ENCODE measurements around the gene UBQLN1. TPM values are rescaled to one million over a fixed set of nuclear protein-coding genes. Genes with fewer than 3 reads are reported as not detected.
"Not testable (repeated sequence)": the region's sequence is repeated elsewhere in the genome, so short reads cannot be mapped to it uniquely, and the experiment has no call there.

Gene UBQLN1
- total RNA-seq, 1 experiment from 2014 or later = 126 TPM

GRCh38 chr9:83633255-83633654 lies 74.5 kb downstream of the UBQLN1 start:
- DNase-seq = no peak

GRCh38 chr9:83630938-83631457 lies 76.8 kb downstream of the UBQLN1 start:
- Histone ChIP-seq H3K4me3 (ENCODE audit: insufficient read depth, low read depth, low read length) (no peak overlapping the region), H3K36me3 (replicated peaks; ENCODE audit: control insufficient read depth, insufficient read depth, low read length) (no peaks in the 10 kb centered on the region), H3K27me3 (ENCODE audit: control insufficient read depth, insufficient read depth, low read length) (no peaks in the 10 kb centered on the region)
- peak; percentile 62 for DNase-seq

More at GRCh38 chr9:83633255-83633654, 74.5 kb downstream of the UBQLN1 start:
- Histone ChIP-seq H3K4me3 (ENCODE audit: insufficient read depth, low read depth, low read length) (no peak overlapping the region), H3K36me3 (replicated peaks; ENCODE audit: control insufficient read depth, insufficient read depth, low read length) (no peaks in the 10 kb centered on the region), H3K27me3 (ENCODE audit: control insufficient read depth, insufficient read depth, low read length) (no peaks in the 10 kb centered on the region)

GRCh38 chr9:83629433-83630104 lies 78.2 kb downstream of the UBQLN1 start:
- DNase-seq = no peak

GRCh38 chr9:83628540-83628939 lies 79.2 kb downstream of the UBQLN1 start:
- no peaks in the 10 kb centered on the region for H3K36me3 ChIP-seq (replicated peaks; ENCODE audit: control insufficient read depth, insufficient read depth, low read length)
- H3K4me3 ChIP-seq (ENCODE audit: insufficient read depth, low read depth, low read length) = no peak overlapping the region
- H3K27me3 ChIP-seq (ENCODE audit: control insufficient read depth, insufficient read depth, low read length) = no peaks in the 10 kb centered on the region
- DNase-seq = no peak

More at GRCh38 chr9:83629433-83630104, 78.2 kb downstream of the UBQLN1 start:
- Histone ChIP-seq H3K4me3 (ENCODE audit: insufficient read depth, low read depth, low read length) (no peak overlapping the region), H3K27me3 (ENCODE audit: control insufficient read depth, insufficient read depth, low read length) (no peaks in the 10 kb centered on the region), H3K36me3 (replicated peaks; ENCODE audit: control insufficient read depth, insufficient read depth, low read length) (no peaks in the 10 kb centered on the region)

GRCh38 chr9:83625178-83625577 lies 82.6 kb downstream of the UBQLN1 start:
- no peaks in the 10 kb centered on the region for H3K27me3 ChIP-seq (ENCODE audit: control insufficient read depth, insufficient read depth, low read length)
- no peak overlapping the region for H3K4me3 ChIP-seq (ENCODE audit: insufficient read depth, low read depth, low read length)
- H3K36me3 ChIP-seq (replicated peaks; ENCODE audit: control insufficient read depth, insufficient read depth, low read length) = no peaks in the 10 kb centered on the region
- no peak for DNase-seq

- H3K36me3 ChIP-seq (replicated peaks; ENCODE audit: control insufficient read depth, insufficient read depth, low read length) = no peaks in the 10 kb centered on the region
- peak overlapping the region; percentile 82 for H3K4me3 ChIP-seq (ENCODE audit: insufficient read depth, low read depth, low read length)
- no peaks in the 10 kb centered on the region for H3K27me3 ChIP-seq (ENCODE audit: control insufficient read depth, insufficient read depth, low read length)
- no peak for DNase-seq
These were observed 84.1 kb downstream of the UBQLN1 start for GRCh38 chr9:83623679-83624076.

- H3K4me3 ChIP-seq (ENCODE audit: insufficient read depth, low read depth, low read length) = peak within 1 kb of the TSS; percentile 82
These were observed 84.6 kb downstream of the UBQLN1 start, which contains the start of gene IDNK for GRCh38 chr9:83622939-83623678. IDNK (plus strand) TSS chr9:83623143; CDS start chr9:83623172, 29 bp downstream.

GRCh38 chr9:83622433-83622938 lies 85.3 kb downstream of the UBQLN1 start:
- no peaks in the 10 kb centered on the region for H3K27me3 ChIP-seq (ENCODE audit: control insufficient read depth, insufficient read depth, low read length)
- peak; percentile 19 for DNase-seq
- H3K4me3 ChIP-seq (ENCODE audit: insufficient read depth, low read depth, low read length) = peak overlapping the region; percentile 82
- no peaks in the 10 kb centered on the region for H3K36me3 ChIP-seq (replicated peaks; ENCODE audit: control insufficient read depth, insufficient read depth, low read length)

More at GRCh38 chr9:83622939-83623678, 84.6 kb downstream of the UBQLN1 start, which contains the start of gene IDNK:
- peak; percentile 87 for DNase-seq
- Histone ChIP-seq H3K36me3 (replicated peaks; ENCODE audit: control insufficient read depth, insufficient read depth, low read length) (no peaks in the 10 kb centered on the region), H3K27me3 (ENCODE audit: control insufficient read depth, insufficient read depth, low read length) (no peaks in the 10 kb centered on the region)

- no peaks in the 10 kb centered on the region for H3K27me3 ChIP-seq (ENCODE audit: control insufficient read depth, insufficient read depth, low read length)
- H3K4me3 ChIP-seq (ENCODE audit: insufficient read depth, low read depth, low read length) = no peak overlapping the region
- DNase-seq = peak; percentile 70
- H3K36me3 ChIP-seq (replicated peaks; ENCODE audit: control insufficient read depth, insufficient read depth, low read length) = no peaks in the 10 kb centered on the region
These were observed 86.7 kb downstream of the UBQLN1 start for GRCh38 chr9:83620841-83621636.

- Histone ChIP-seq H3K36me3 (replicated peaks; ENCODE audit: control insufficient read depth, insufficient read depth, low read length) (no peaks in the 10 kb centered on the region), H3K4me3 (ENCODE audit: insufficient read depth, low read depth, low read length) (no peak overlapping the region), H3K27me3 (ENCODE audit: control insufficient read depth, insufficient read depth, low read length) (no peaks in the 10 kb centered on the region)
- DNase-seq = no peak
These were observed 90.5 kb downstream of the UBQLN1 start for GRCh38 chr9:83617299-83617698.

GRCh38 chr9:83613298-83613697 lies 94.5 kb downstream of the UBQLN1 start:
- not testable (repeated sequence) for H3K4me3 ChIP-seq (ENCODE audit: insufficient read depth, low read depth, low read length); DNase-seq

More at GRCh38 chr9:83613298-83613697, 94.5 kb downstream of the UBQLN1 start:
- H3K27me3 ChIP-seq (ENCODE audit: control insufficient read depth, insufficient read depth, low read length); H3K36me3 ChIP-seq (replicated peaks; ENCODE audit: control insufficient read depth, insufficient read depth, low read length): not testable (repeated sequence)

Measured in H7 (cell line).